ENCODE measurements around the gene TFAP2B.

Gene TFAP2B

DNA sequence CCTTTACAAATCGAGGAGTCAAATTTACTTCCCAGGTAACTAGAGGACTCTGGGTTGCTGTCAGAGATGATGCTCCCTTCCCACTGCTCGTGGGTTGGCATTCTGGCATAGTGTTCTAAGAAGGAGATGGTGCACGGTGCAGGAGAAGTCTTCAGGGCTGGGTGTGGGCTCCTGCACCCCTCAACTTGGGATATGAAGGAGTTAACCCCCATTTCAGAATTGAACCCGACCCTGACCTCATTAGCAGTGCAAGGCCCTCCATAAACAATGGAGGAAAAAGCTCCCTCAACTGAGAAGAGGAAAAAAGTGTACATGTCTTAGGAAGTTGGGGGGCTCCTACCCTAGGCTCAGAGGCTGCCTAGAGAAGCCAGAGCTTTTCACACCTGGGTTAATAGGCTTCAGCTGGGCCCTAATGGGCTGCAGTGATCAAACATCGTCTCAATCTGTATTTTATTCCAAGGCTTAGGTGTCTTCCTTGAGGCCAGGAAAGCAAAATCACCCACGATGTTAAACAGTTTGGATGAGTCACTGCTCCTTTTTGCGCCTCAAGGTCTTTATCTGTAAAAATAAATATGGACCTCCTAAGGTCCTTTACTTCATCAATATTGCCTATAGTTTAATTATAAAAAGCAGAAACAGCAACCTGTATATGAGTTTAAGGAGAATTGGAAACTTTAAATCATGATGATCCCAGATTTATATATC lies 29.4 kb downstream of the TFAP2B start:
- H3K27ac ChIP-seq (ENCODE audit: insufficient read depth in 1 of 2, low read depth in 1 of 2, low read length in 2 of 2, poor library complexity in 1 of 2, severe bottlenecking in 2 of 2) = no peak overlapping the region
- H3K9me3 ChIP-seq (ENCODE audit: control extremely low read depth in 1 of 5, control insufficient read depth in 4 of 5, insufficient read depth in 2 of 5, low read depth in 1 of 5, low read length in 4 of 5) = peaks cover 0 to 19% (median 2%) of the 10 kb centered on the region in 5 experiments
- peaks cover 0 to 14% (median 7%) of the 10 kb centered on the region in 4 experiments for H3K4me1 ChIP-seq (ENCODE audit: control extremely low read depth in 1 of 4, control insufficient read depth in 4 of 4, insufficient read depth in 4 of 4, low read length in 3 of 4)
- 2% methylated on average over 4 of the region's 7 CpGs for WGBS (ENCODE audit: insufficient coverage)
- ChIA-PET CTCF (interaction anchor here (1.1 kb wide), 1 partner anchor 17 kb away, joined by 4 read pairs; no protein-coding TSS in a partner anchor), POLR2A (no interaction called here)
- H3K36me3 ChIP-seq (ENCODE audit: control insufficient read depth in 4 of 4, insufficient read depth in 4 of 4, low read length in 3 of 4) = no peaks in the 10 kb centered on the region
- DNase-seq = no peak
- no peak overlapping the region for H3K4me3 ChIP-seq (ENCODE audit: control insufficient read depth in 1 of 7, extremely low read depth in 1 of 7, insufficient read depth in 4 of 7, low read depth in 2 of 7, low read length in 6 of 7)
- H3K27me3 ChIP-seq (replicated peaks in 2 of 5; ENCODE audit: control insufficient read depth in 4 of 5, insufficient read depth in 5 of 5, low read length in 4 of 5) = peaks cover 27 to 100% (median 62%) of the 10 kb centered on the region in 5 experiments

DNA sequence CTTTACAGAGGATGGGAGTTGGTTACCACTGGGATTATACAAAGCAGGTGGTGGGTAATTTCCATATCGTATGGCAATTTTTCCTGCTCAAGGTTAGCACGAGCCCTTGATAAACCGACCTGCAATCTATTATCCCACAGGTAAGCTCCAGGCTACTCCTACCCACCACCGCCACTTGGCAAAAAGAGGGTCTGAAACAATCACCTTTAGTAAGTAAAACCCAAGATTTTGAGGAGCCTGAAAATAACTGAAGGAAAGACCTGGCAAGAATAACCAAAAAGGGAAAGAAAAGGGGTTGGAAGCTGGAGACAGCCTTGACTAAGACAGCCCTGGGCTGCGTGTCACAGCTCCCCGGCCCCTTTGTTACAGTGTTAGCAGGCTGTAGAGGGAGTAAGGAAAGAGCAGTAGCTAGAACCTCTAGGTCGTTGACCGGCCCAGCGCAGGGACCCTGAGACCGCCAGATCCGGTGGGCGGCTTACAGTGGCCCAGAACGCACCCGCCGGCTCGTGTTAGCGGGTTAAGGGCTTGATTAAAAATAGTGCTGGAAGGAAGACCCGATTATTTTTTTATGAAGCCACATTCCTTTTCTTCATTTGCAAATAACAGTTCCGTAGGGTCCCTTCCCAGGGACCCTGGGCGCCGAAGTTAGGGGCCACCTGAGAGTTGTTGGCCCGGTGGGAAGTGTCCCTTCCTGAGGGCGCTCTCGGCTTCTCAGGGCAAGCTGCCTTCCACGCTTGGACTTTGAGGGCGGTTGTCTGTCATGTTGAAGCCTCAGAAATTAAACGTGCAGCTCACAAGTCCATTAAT lies 30.5 kb downstream of the TFAP2B start:
- peaks cover 0 to 19% (median 2%) of the 10 kb centered on the region in 5 experiments for H3K9me3 ChIP-seq (ENCODE audit: control extremely low read depth in 1 of 5, control insufficient read depth in 4 of 5, insufficient read depth in 2 of 5, low read depth in 1 of 5, low read length in 4 of 5)
- H3K36me3 ChIP-seq (ENCODE audit: control insufficient read depth in 4 of 4, insufficient read depth in 4 of 4, low read length in 3 of 4) = no peaks in the 10 kb centered on the region
- H3K27ac ChIP-seq (ENCODE audit: insufficient read depth in 1 of 2, low read depth in 1 of 2, low read length in 2 of 2, poor library complexity in 1 of 2, severe bottlenecking in 2 of 2) = no peak overlapping the region
- 6% methylated on average over 20 of the region's 27 CpGs for WGBS (ENCODE audit: insufficient coverage)
- peaks cover 0 to 14% (median 7%) of the 10 kb centered on the region in 4 experiments for H3K4me1 ChIP-seq (ENCODE audit: control extremely low read depth in 1 of 4, control insufficient read depth in 4 of 4, insufficient read depth in 4 of 4, low read length in 3 of 4)
- POLR2A ChIA-PET = no interaction called here
- H3K4me3 ChIP-seq (ENCODE audit: control insufficient read depth in 1 of 7, extremely low read depth in 1 of 7, insufficient read depth in 4 of 7, low read depth in 2 of 7, low read length in 6 of 7) = no peak overlapping the region
- peaks cover 30 to 100% (median 66%) of the 10 kb centered on the region in 5 experiments for H3K27me3 ChIP-seq (replicated peaks in 2 of 5; ENCODE audit: control insufficient read depth in 4 of 5, insufficient read depth in 5 of 5, low read length in 4 of 5)
- DNase-seq = no peak
- CTCF ChIA-PET = interaction anchor here (0.6 to 1.1 kb wide), 4 partner anchors 9 to 501 kb away, joined by 3 to 4 read pairs (median 3); no protein-coding TSS in a partner anchor

DNA sequence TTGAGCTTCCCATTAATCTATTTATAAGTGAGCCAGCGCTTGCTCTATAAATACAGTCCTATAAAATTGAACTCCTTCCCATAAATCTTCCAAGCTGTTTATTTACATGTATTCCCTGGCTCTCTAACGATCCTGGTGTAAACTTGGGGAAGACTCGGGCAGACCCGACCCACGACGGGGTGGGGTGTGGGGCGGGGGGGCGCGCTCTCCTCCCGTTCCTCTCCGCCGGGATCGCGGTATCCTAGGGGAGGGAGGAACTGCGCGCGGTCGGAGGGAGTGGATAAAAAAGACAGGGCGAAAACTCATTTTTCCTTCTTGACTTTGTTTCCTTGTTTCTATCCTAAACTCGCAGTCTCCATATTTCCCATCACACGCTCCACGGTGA lies 31.1 kb downstream of the TFAP2B start:
- Histone ChIP-seq H3K4me1 (ENCODE audit: control extremely low read depth in 1 of 4, control insufficient read depth in 4 of 4, insufficient read depth in 4 of 4, low read length in 3 of 4) (peaks cover 0 to 14% (median 7%) of the 10 kb centered on the region in 4 experiments), H3K9me3 (ENCODE audit: control extremely low read depth in 1 of 5, control insufficient read depth in 4 of 5, insufficient read depth in 2 of 5, low read depth in 1 of 5, low read length in 4 of 5) (peaks cover 0 to 19% (median 2%) of the 10 kb centered on the region in 5 experiments), H3K36me3 (ENCODE audit: control insufficient read depth in 4 of 4, insufficient read depth in 4 of 4, low read length in 3 of 4) (no peaks in the 10 kb centered on the region), H3K27me3 (replicated peaks in 2 of 5; ENCODE audit: control insufficient read depth in 4 of 5, insufficient read depth in 5 of 5, low read length in 4 of 5) (peaks cover 27 to 99% (median 61%) of the 10 kb centered on the region in 5 experiments), H3K27ac (ENCODE audit: insufficient read depth in 1 of 2, low read depth in 1 of 2, low read length in 2 of 2, poor library complexity in 1 of 2, severe bottlenecking in 2 of 2) (no peak overlapping the region), H3K4me3 (ENCODE audit: control insufficient read depth in 1 of 7, extremely low read depth in 1 of 7, insufficient read depth in 4 of 7, low read depth in 2 of 7, low read length in 6 of 7) (peak overlapping the region in 1 of 7 experiments; percentile 48)
- ChIA-PET POLR2A (no interaction called here), CTCF (interaction anchor here (1.1 to 2.2 kb wide), 2 partner anchors 11 to 15 kb away, joined by 3 to 5 read pairs; no protein-coding TSS in a partner anchor)
- whole genome bisulfite sequencing (ENCODE audit: insufficient coverage) = 2% methylated on average over 17 of the region's 22 CpGs
- no peak for DNase-seq

DNA sequence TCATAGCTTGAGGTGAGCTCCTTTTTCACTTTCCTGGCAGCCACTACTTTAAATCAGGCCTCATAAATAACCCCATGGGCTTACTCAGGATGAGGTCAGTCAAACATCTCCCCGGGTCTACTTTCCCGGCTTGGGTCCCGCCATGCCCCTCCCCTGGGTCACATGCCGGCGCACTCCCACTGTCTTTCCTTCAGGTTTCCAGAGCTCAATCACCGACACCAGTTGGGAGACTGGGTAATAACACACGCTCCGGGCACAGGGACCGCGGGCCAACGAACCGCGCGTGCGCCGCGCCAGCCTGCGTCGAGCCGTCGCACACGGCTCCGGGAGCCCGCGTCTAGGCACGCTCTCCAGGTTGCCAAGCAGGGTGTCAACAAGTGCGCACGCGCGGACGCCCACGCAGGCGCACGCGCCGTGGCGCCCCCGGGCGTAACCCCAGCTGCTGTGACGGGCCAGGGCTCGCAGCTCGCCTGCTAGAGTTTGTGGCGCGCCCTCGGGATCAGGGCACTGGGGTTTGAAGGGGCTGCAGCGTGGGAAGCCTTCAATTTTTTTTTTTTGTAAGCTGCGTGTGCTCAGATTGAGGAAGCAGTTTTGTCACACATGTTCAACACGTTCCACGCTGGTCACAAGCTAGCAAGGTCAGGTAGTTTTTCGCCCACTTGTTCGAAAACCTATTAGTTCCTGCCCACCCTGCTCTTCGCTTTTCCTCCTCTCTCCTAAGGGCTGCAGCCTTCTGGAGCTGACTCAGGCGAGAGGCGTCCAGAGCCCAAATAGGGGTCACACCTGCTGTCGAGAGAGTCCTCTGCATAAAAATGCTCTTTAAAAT lies 31.8 kb downstream of the TFAP2B start:
- CTCF ChIA-PET = interaction anchor here (1.1 to 2.2 kb wide), 3 partner anchors 11 to 15 kb away, joined by 3 to 5 read pairs (median 3); no protein-coding TSS in a partner anchor
- WGBS (ENCODE audit: insufficient coverage) = under 1% methylated on average over 55 of the region's 55 CpGs
- POLR2A ChIA-PET = no interaction called here
- Histone ChIP-seq H3K4me1 (ENCODE audit: control extremely low read depth in 1 of 4, control insufficient read depth in 4 of 4, insufficient read depth in 4 of 4, low read length in 3 of 4) (peaks cover 0 to 14% (median 7%) of the 10 kb centered on the region in 4 experiments), H3K4me3 (ENCODE audit: control insufficient read depth in 1 of 7, extremely low read depth in 1 of 7, insufficient read depth in 4 of 7, low read depth in 2 of 7, low read length in 6 of 7) (peak overlapping the region in 4 of 7 experiments; percentile 2 to 48 (median 23)), H3K27me3 (replicated peaks in 2 of 5; ENCODE audit: control insufficient read depth in 4 of 5, insufficient read depth in 5 of 5, low read length in 4 of 5) (peaks cover 26 to 99% (median 56%) of the 10 kb centered on the region in 5 experiments), H3K27ac (ENCODE audit: insufficient read depth in 1 of 2, low read depth in 1 of 2, low read length in 2 of 2, poor library complexity in 1 of 2, severe bottlenecking in 2 of 2) (no peak overlapping the region), H3K9me3 (ENCODE audit: control extremely low read depth in 1 of 5, control insufficient read depth in 4 of 5, insufficient read depth in 2 of 5, low read depth in 1 of 5, low read length in 4 of 5) (peaks cover 0 to 18% (median 2%) of the 10 kb centered on the region in 5 experiments), H3K36me3 (ENCODE audit: control insufficient read depth in 4 of 4, insufficient read depth in 4 of 4, low read length in 3 of 4) (no peaks in the 10 kb centered on the region)
- peak in 2 of 3 donors; percentile 51 to 75 for DNase-seq

DNA sequence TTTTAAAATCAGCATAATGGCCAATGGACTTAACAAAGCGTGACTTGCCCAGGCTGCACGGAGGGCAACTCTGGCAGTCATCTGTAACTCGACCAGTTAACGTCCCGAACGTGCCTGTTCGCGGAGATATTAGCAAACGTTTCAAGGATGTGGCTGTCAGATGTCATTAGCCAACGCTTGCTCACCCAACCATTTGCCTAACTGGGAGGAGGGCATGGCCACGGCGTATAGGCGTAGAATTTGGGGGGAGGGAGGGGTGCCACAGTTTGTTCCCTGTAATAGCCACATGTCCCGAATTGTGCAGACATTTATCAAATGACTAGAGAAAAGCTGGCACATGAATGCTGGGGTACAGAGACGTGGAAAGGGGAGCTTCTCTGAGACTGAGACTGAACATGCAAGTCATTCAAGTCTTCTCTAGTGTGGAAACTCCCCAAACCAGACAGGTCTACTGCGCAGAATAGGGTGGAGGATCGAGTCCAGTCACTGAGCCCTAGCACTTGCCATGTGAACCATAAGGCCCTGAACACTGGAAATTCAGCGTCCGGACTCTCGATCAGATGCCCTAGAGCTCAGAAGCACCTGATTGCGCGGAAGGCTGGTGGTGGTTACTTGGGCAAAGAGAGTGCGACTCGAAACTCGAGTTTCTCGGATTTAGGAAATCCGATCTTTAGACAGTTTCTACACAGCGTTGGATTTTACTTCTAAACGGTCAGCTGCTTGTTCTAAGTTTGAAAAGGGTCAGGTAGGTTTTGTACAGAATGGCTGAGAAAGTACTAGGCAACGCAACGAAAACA lies 32.6 kb downstream of the TFAP2B start:
- Histone ChIP-seq H3K27me3 (replicated peaks in 2 of 5; ENCODE audit: control insufficient read depth in 4 of 5, insufficient read depth in 5 of 5, low read length in 4 of 5) (peaks cover 28 to 96% (median 51%) of the 10 kb centered on the region in 5 experiments), H3K36me3 (ENCODE audit: control insufficient read depth in 4 of 4, insufficient read depth in 4 of 4, low read length in 3 of 4) (no peaks in the 10 kb centered on the region), H3K4me3 (ENCODE audit: control insufficient read depth in 1 of 7, extremely low read depth in 1 of 7, insufficient read depth in 4 of 7, low read depth in 2 of 7, low read length in 6 of 7) (no peak overlapping the region), H3K27ac (ENCODE audit: insufficient read depth in 1 of 2, low read depth in 1 of 2, low read length in 2 of 2, poor library complexity in 1 of 2, severe bottlenecking in 2 of 2) (no peak overlapping the region), H3K9me3 (ENCODE audit: control extremely low read depth in 1 of 5, control insufficient read depth in 4 of 5, insufficient read depth in 2 of 5, low read depth in 1 of 5, low read length in 4 of 5) (peaks cover 0 to 17% (median 2%) of the 10 kb centered on the region in 5 experiments), H3K4me1 (ENCODE audit: control extremely low read depth in 1 of 4, control insufficient read depth in 4 of 4, insufficient read depth in 4 of 4, low read length in 3 of 4) (peaks cover 0 to 14% (median 7%) of the 10 kb centered on the region in 4 experiments)
- POLR2A ChIA-PET = no interaction called here
- WGBS (ENCODE audit: insufficient coverage) = 11% methylated on average over 26 of the region's 31 CpGs
- CTCF ChIA-PET = interaction anchor here (1.1 to 2.2 kb wide), 3 partner anchors 8 to 13 kb away, joined by 3 to 5 read pairs (median 4); no protein-coding TSS in a partner anchor
- peak in 2 of 3 donors; percentile 49 to 71 for DNase-seq

DNA sequence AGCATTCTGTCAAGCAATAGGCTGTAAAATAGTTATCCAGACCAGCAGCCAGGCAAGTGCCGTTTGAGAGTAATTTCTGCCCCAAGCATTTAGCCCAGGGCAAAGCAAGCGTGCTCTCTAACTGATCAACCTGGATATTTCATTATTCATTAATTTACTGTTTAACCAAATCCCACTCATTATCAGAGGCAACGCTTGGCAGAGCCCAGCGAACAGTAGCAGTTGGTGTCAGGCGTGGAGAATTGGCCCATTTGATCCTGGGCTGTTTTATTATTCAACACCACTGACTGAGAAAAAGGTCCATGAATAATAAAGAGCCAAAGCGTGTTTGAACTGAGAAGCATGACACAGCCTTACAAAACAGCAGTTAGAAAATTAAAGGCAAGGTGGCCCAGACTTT lies 35.3 kb downstream of the TFAP2B start:
- H3K4me1 ChIP-seq (ENCODE audit: control extremely low read depth in 1 of 4, control insufficient read depth in 4 of 4, insufficient read depth in 4 of 4, low read length in 3 of 4) = peaks cover 0 to 14% (median 7%) of the 10 kb centered on the region in 4 experiments
- 65% methylated on average over 6 of the region's 6 CpGs for WGBS (ENCODE audit: insufficient coverage)
- POLR2A ChIA-PET = no interaction called here
- no peak overlapping the region for H3K27ac ChIP-seq (ENCODE audit: insufficient read depth in 1 of 2, low read depth in 1 of 2, low read length in 2 of 2, poor library complexity in 1 of 2, severe bottlenecking in 2 of 2)
- no peak overlapping the region for H3K4me3 ChIP-seq (ENCODE audit: control insufficient read depth in 1 of 7, extremely low read depth in 1 of 7, insufficient read depth in 4 of 7, low read depth in 2 of 7, low read length in 6 of 7)
- peaks cover 0 to 14% (median 2%) of the 10 kb centered on the region in 5 experiments for H3K9me3 ChIP-seq (ENCODE audit: control extremely low read depth in 1 of 5, control insufficient read depth in 4 of 5, insufficient read depth in 2 of 5, low read depth in 1 of 5, low read length in 4 of 5)
- DNase-seq = no peak
- H3K36me3 ChIP-seq (ENCODE audit: control insufficient read depth in 4 of 4, insufficient read depth in 4 of 4, low read length in 3 of 4) = no peaks in the 10 kb centered on the region
- peaks cover 21 to 70% (median 29%) of the 10 kb centered on the region in 5 experiments for H3K27me3 ChIP-seq (replicated peaks in 2 of 5; ENCODE audit: control insufficient read depth in 4 of 5, insufficient read depth in 5 of 5, low read length in 4 of 5)
- CTCF ChIA-PET = no interaction called here
